ENCODE measurements around the gene ATP10B. TPM values are rescaled to one million over a fixed set of nuclear protein-coding genes. Genes with fewer than 3 reads are reported as not detected.

Gene ATP10B
- polyA plus RNA-seq, 3 donors: not detected

DNA sequence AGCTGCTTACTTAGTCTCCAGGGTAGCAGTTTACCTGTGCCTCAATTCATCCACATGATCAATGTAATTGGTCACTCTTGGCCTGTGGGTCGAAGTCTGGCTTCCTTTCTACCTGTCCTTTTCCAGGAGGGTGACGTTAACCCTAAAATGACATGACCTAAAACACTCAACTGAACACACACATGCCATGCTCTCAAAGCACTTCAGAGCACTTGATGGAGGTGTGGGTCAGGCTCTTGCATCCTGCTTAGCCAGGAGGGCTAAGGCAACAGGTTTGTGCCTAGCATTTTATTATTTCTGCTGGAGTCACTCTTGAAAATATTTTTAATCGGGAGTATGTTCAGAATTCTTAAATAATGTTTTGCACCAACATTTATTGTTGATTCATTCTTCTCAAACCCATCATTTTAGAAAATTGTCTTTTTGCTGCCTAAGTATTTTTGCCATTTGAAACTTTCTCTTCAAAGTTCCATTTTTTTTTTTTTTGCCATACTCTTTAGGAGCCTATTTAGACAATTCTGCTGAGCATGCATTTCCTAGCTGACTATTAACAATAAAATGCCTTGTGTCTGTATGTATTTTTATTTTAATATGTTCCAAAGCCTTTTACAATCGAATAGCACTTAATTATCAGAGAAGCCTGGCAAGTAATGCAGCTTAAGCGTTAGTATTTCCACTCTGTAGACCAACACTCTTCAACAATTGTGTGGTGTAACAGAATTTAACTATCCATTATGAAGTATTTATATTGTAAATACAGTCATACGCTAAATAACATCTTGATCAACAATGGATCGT is 59.1 kb downstream of the ATP10B start:
- Histone ChIP-seq H3K9ac (ENCODE audit: insufficient read depth, low read length, poor library complexity, severe bottlenecking) (no peak overlapping the region), H3K4me3 (replicated peaks in 1 of 3; ENCODE audit: low read depth in 2 of 3, low read length in 3 of 3) (no peak overlapping the region), H4K20me1 (ENCODE audit: insufficient read depth, low read length) (no peaks in the 10 kb centered on the region), H3K79me2 (ENCODE audit: insufficient read depth, low read length) (no peaks in the 10 kb centered on the region), H3K9me3 (replicated peaks in 1 of 2; ENCODE audit: control insufficient read depth in 1 of 2, insufficient read depth in 1 of 2, low read length in 2 of 2) (no peaks in the 10 kb centered on the region), H2AFZ (ENCODE audit: insufficient read depth, low read depth, low read length, poor library complexity, severe bottlenecking) (no peak overlapping the region), H3K4me1 (ENCODE audit: control insufficient read depth in 1 of 2, insufficient read depth in 2 of 2, low read length in 2 of 2) (no peaks in the 10 kb centered on the region), H3K4me2 (replicated peaks; ENCODE audit: extremely low read depth, low read length, poor library complexity, severe bottlenecking) (no peak overlapping the region), H3K36me3 (replicated peaks in 1 of 2; ENCODE audit: control insufficient read depth in 1 of 2, insufficient read depth in 2 of 2, low read length in 2 of 2) (no peaks in the 10 kb centered on the region), H3K27me3 (ENCODE audit: control insufficient read depth in 2 of 2, insufficient read depth in 2 of 2, low read length in 2 of 2) (no peaks in the 10 kb centered on the region), H3K27ac (ENCODE audit: low read depth in 1 of 2, low read length in 2 of 2) (no peak overlapping the region)
- H3K27me3 Mint-ChIP-seq (ENCODE audit: low read depth in 3 of 3): peaks cover 1 to 3% (median 1%) of the 10 kb centered on the region in 3 donors
- H3K9me3 Mint-ChIP-seq: peaks cover 0 to 7% (median 1%) of the 10 kb centered on the region in 7 donors
- intact Hi-C loops (cut with micrococcal nuclease): loop anchor here in 1 of 2 donors (10.0 kb wide), 1 partner anchor 88 kb away; no protein-coding TSS in a partner anchor
- peaks cover 3% of the 10 kb centered on the region for H3K4me1 Mint-ChIP-seq
- no peak for DNase-seq
- WGBS (ENCODE audit: insufficient coverage): 100% methylated on average over 1 of the region's 7 CpGs
- H3K4me3 Mint-ChIP-seq: no peak overlapping the region
- H3K27ac Mint-ChIP-seq: no peak overlapping the region
- no peak for TF ChIP-seq CTCF (IDR thresholded peaks at IDR 0.05)
- H3K36me3 Mint-ChIP-seq: peaks cover 3% of the 10 kb centered on the region in 2 donors

- H3K27ac Mint-ChIP-seq: no peak overlapping the region
- peaks cover 0 to 6% (median 0%) of the 10 kb centered on the region in 7 donors for H3K9me3 Mint-ChIP-seq
- Histone ChIP-seq H3K9ac (ENCODE audit: insufficient read depth, low read length, poor library complexity, severe bottlenecking) (no peak overlapping the region), H3K36me3 (replicated peaks in 1 of 2; ENCODE audit: control insufficient read depth in 1 of 2, insufficient read depth in 2 of 2, low read length in 2 of 2) (no peaks in the 10 kb centered on the region), H3K4me1 (ENCODE audit: control insufficient read depth in 1 of 2, insufficient read depth in 2 of 2, low read length in 2 of 2) (no peaks in the 10 kb centered on the region), H3K79me2 (ENCODE audit: insufficient read depth, low read length) (no peaks in the 10 kb centered on the region), H3K4me2 (replicated peaks; ENCODE audit: extremely low read depth, low read length, poor library complexity, severe bottlenecking) (no peak overlapping the region), H3K4me3 (replicated peaks in 1 of 3; ENCODE audit: low read depth in 2 of 3, low read length in 3 of 3) (no peak overlapping the region), H3K27ac (ENCODE audit: low read depth in 1 of 2, low read length in 2 of 2) (no peak overlapping the region), H3K9me3 (replicated peaks in 1 of 2; ENCODE audit: control insufficient read depth in 1 of 2, insufficient read depth in 1 of 2, low read length in 2 of 2) (no peaks in the 10 kb centered on the region), H4K20me1 (ENCODE audit: insufficient read depth, low read length) (no peaks in the 10 kb centered on the region), H2AFZ (ENCODE audit: insufficient read depth, low read depth, low read length, poor library complexity, severe bottlenecking) (no peak overlapping the region), H3K27me3 (ENCODE audit: control insufficient read depth in 2 of 2, insufficient read depth in 2 of 2, low read length in 2 of 2) (no peaks in the 10 kb centered on the region)
- H3K27me3 Mint-ChIP-seq (ENCODE audit: low read depth in 3 of 3): peaks cover 0 to 3% (median 0%) of the 10 kb centered on the region in 3 donors
- no peak for TF ChIP-seq CTCF (IDR thresholded peaks at IDR 0.05)
- H3K4me1 Mint-ChIP-seq: no peaks in the 10 kb centered on the region
- no peaks in the 10 kb centered on the region for H3K36me3 Mint-ChIP-seq
- intact Hi-C loops (cut with micrococcal nuclease): loop anchor here in 1 of 2 donors (10.0 kb wide), 1 partner anchor 87 kb away; no protein-coding TSS in a partner anchor
- 100% methylated on average over 1 of the region's 2 CpGs for WGBS (ENCODE audit: insufficient coverage)
- no peak overlapping the region for H3K4me3 Mint-ChIP-seq
- DNase-seq: no peak
Measured at GRCh38 chr5:160792281-160792680, 59.7 kb downstream of the ATP10B start.

Measured in CD14-positive monocyte (primary cell).